ENCODE measurements around the gene DDX23. TPM values are rescaled to one million over a fixed set of nuclear protein-coding genes. Genes with fewer than 3 reads are reported as not detected.
"Not testable (repeated sequence)": the region's sequence is repeated elsewhere in the genome, so short reads cannot be mapped to it uniquely, and the experiment has no call there.

Gene DDX23
- total and polyA plus RNA-seq, 7 experiments from 2014 or later = 32.8 to 160 (median 90.9) TPM

DNA sequence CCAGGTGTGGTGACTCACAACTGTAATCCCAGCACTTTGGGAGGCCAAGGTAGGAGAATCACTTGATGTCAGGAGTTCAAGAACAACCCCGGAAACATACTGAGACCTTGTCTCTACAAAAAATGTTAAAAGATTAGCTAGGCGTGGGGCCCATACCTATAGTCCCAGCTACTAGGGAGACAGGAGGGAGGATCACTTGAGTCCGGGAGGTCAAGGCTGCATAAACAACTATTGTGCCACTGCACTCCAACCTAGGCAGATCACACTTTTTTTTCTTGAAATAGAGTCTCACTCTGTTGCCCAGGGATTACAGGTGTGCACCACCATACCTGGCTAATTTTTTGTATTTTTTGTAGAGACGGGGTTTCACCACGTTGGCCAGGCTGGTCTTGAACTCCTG, 7.6 kb upstream of the DDX23 start:
- Mint-ChIP-seq H3K36me3 (peaks cover 0 to 13% (median 4%) of the 10 kb centered on the region in 5 donors), H3K9me3 (no peaks in the 10 kb centered on the region), H3K27ac (no peak overlapping the region), H3K4me3 (no peak overlapping the region), H3K4me1 (peaks cover 0 to 12% (median 9%) of the 10 kb centered on the region in 7 donors), H3K27me3 (peaks cover 19 to 41% (median 27%) of the 10 kb centered on the region in 5 donors)
- no peak overlapping the region for H3K4me3 ChIP-seq (ENCODE audit: low read length)
- peaks cover 0 to 4% of the 10 kb centered on the region in 2 donors for H3K4me1 ChIP-seq (ENCODE audit: control insufficient read depth in 2 of 2, insufficient read depth in 2 of 2, low read length in 2 of 2)
- no peaks in the 10 kb centered on the region for H3K27me3 ChIP-seq (ENCODE audit: control insufficient read depth in 2 of 2, insufficient read depth in 2 of 2, low read length in 2 of 2)
- ATAC-seq (no peak), DNase-seq (no peak)
- ChIA-PET POLR2A (interaction anchor here (0.6 to 0.8 kb wide), 2 partner anchors 8 to 9 kb away, joined by 3 to 5 read pairs; partner anchors contain the start of gene DDX23), CTCF (interaction anchor here (0.7 to 0.9 kb wide), 2 partner anchors 133 to 411 kb away, joined by 3 to 6 read pairs; no protein-coding TSS in a partner anchor)
- no peaks in the 10 kb centered on the region for H3K9me3 ChIP-seq (ENCODE audit: control insufficient read depth in 2 of 3, low read length in 3 of 3)
- no peak overlapping the region for H3K27ac ChIP-seq (ENCODE audit: low read depth, low read length)
- no peaks in the 10 kb centered on the region for H3K36me3 ChIP-seq (ENCODE audit: control insufficient read depth in 2 of 3, insufficient read depth in 3 of 3, low read length in 3 of 3)
- intact Hi-C loops (cut with micrococcal nuclease) = no loop called here

DNA sequence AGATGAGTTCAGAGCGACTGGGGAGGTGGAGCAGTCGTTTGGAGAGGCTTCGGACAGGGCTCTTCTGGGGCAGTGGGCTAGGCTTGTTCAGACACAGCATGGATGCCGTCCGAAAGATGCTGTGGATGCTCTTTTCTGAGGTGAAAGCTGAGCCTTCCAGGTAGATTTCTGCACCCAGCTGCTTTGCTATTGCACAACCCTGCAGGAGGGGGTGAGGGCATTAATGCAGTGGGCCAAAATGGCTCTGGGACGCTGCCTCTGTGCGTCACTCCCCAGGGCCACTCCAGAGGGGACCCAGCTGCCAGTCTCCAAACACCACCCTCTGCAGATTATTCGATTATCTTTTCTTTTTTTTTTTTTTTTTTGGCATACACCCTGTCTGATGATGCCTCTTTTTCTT, 6.1 kb upstream of the DDX23 start:
- no peaks in the 10 kb centered on the region for H3K36me3 ChIP-seq (ENCODE audit: control insufficient read depth in 2 of 3, insufficient read depth in 3 of 3, low read length in 3 of 3)
- peaks cover 0 to 1% of the 10 kb centered on the region in 2 donors for H3K4me1 ChIP-seq (ENCODE audit: control insufficient read depth in 2 of 2, insufficient read depth in 2 of 2, low read length in 2 of 2)
- no peaks in the 10 kb centered on the region for H3K27me3 ChIP-seq (ENCODE audit: control insufficient read depth in 2 of 2, insufficient read depth in 2 of 2, low read length in 2 of 2)
- ChIA-PET POLR2A (no interaction called here), CTCF (interaction anchor here (1.0 kb wide), 2 partner anchors 72 to 94 kb away, joined by 3 read pairs; no protein-coding TSS in a partner anchor)
- Mint-ChIP-seq H3K27me3 (peaks cover 4 to 26% (median 13%) of the 10 kb centered on the region in 5 donors), H3K36me3 (peaks cover 0 to 13% (median 4%) of the 10 kb centered on the region in 5 donors), H3K4me3 (no peak overlapping the region), H3K4me1 (peaks cover 1 to 4% (median 3%) of the 10 kb centered on the region in 7 donors), H3K27ac (no peak overlapping the region), H3K9me3 (no peaks in the 10 kb centered on the region)
- no peak overlapping the region for H3K4me3 ChIP-seq (ENCODE audit: low read length)
- no peaks in the 10 kb centered on the region for H3K9me3 ChIP-seq (ENCODE audit: control insufficient read depth in 2 of 3, low read length in 3 of 3)
- ATAC-seq (no peak), DNase-seq (no peak)
- no peak overlapping the region for H3K27ac ChIP-seq (ENCODE audit: low read depth, low read length)
- intact Hi-C loops (cut with micrococcal nuclease) = no loop called here

DNA sequence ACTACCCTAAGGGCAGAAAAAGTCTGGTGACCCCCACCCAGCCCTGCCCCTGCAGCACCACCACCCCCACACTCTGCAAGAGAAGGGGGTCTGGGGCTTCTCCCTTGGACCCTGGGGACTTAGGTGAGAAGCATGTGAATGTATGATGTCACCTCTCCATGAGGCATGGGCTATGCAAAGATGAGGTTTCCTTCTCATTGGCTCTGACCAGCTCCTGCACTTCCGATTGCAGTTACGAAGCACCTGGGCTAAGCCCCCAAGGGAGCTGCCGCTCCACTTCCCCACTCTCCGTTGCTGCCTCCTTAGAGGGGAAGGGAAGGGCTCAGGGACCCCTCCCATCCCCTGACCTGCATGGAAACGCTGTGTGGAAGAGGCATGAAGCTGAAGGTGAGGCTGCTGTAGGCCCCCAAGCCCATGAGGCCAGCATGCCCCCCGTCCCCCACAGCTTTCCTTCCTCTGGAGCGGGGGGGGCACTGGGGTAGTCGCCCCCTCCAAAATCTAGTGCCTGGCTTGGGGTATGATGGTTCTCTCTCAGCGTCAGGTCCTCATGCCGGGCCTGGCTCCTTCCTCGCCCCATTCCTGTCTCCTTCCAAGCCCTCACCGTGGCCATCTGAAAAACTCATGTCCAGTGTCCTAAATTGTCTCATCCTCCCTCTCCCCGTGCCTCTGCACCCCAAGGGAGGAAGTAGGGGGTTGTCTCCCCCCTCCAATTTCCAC, 5.5 kb upstream of the DDX23 start:
- Mint-ChIP-seq H3K9me3 (no peaks in the 10 kb centered on the region), H3K27me3 (peaks cover 0 to 19% (median 9%) of the 10 kb centered on the region in 5 donors), H3K4me1 (peaks cover 4 to 10% (median 9%) of the 10 kb centered on the region in 7 donors), H3K27ac (no peak overlapping the region), H3K36me3 (peaks cover 0 to 13% (median 4%) of the 10 kb centered on the region in 5 donors), H3K4me3 (no peak overlapping the region)
- CTCF ChIA-PET = interaction anchor here (0.7 to 1.0 kb wide), 3 partner anchors 73 to 1057 kb away, joined by 3 read pairs; no protein-coding TSS in a partner anchor
- DNase-seq (no peak), ATAC-seq (no peak)
- intact Hi-C loops (cut with micrococcal nuclease) = no loop called here
- Histone ChIP-seq H3K27me3 (ENCODE audit: control insufficient read depth in 2 of 2, insufficient read depth in 2 of 2, low read length in 2 of 2) (no peaks in the 10 kb centered on the region), H3K4me1 (ENCODE audit: control insufficient read depth in 2 of 2, insufficient read depth in 2 of 2, low read length in 2 of 2) (peaks cover 4 to 7% of the 10 kb centered on the region in 2 donors), H3K4me3 (ENCODE audit: low read length) (no peak overlapping the region), H3K27ac (ENCODE audit: low read depth, low read length) (no peak overlapping the region), H3K36me3 (ENCODE audit: control insufficient read depth in 2 of 3, insufficient read depth in 3 of 3, low read length in 3 of 3) (no peaks in the 10 kb centered on the region), H3K9me3 (ENCODE audit: control insufficient read depth in 2 of 3, low read length in 3 of 3) (no peaks in the 10 kb centered on the region)
- POLR2A ChIA-PET = no interaction called here

DNA sequence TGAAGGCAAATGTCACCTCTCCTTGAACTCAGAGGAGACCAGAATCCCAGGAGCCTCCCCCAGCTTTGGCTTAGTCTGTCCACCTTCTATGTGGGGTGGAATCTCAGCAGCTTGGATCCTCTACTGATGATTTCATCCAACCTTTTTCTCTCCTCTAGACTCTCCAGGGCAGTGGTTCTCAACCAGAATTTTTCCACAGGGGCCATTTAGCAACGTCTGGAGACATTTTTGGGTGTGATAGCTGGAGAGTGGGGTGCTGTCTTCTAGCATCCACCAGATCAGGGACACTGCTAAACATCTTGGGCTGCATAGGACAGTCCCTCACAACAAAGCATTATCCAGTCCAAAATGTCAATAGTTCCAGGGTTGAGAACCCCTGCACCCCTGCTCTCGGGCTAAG, 4.4 kb upstream of the DDX23 start:
- no peaks in the 10 kb centered on the region for H3K9me3 ChIP-seq (ENCODE audit: control insufficient read depth in 2 of 3, low read length in 3 of 3)
- peaks cover 0 to 4% (median 0%) of the 10 kb centered on the region in 3 experiments for H3K36me3 ChIP-seq (ENCODE audit: control insufficient read depth in 2 of 3, insufficient read depth in 3 of 3, low read length in 3 of 3)
- POLR2A ChIA-PET = no interaction called here
- Mint-ChIP-seq H3K9me3 (no peaks in the 10 kb centered on the region), H3K36me3 (peaks cover 0 to 9% (median 3%) of the 10 kb centered on the region in 5 donors), H3K27ac (peak overlapping the region in 1 of 9 donors; percentile 25), H3K4me1 (peaks cover 5 to 17% (median 14%) of the 10 kb centered on the region in 7 donors), H3K27me3 (peaks cover 0 to 9% (median 0%) of the 10 kb centered on the region in 5 donors), H3K4me3 (peak overlapping the region in 1 of 10 donors; percentile 38)
- DNase-seq (no peak), ATAC-seq (no peak)
- CTCF ChIA-PET = interaction anchor here (0.5 to 1.3 kb wide), 6 partner anchors 10 to 65 kb away, joined by 3 to 8 read pairs (median 4); partner anchors contain the start of gene RND1
- no peaks in the 10 kb centered on the region for H3K27me3 ChIP-seq (ENCODE audit: control insufficient read depth in 2 of 2, insufficient read depth in 2 of 2, low read length in 2 of 2)
- H3K27ac ChIP-seq (ENCODE audit: low read depth, low read length) = no peak overlapping the region
- H3K4me3 ChIP-seq (ENCODE audit: low read length) = no peak overlapping the region
- peaks cover 6 to 9% of the 10 kb centered on the region in 2 donors for H3K4me1 ChIP-seq (ENCODE audit: control insufficient read depth in 2 of 2, insufficient read depth in 2 of 2, low read length in 2 of 2)
- intact Hi-C loops (cut with micrococcal nuclease) = no loop called here

DNA sequence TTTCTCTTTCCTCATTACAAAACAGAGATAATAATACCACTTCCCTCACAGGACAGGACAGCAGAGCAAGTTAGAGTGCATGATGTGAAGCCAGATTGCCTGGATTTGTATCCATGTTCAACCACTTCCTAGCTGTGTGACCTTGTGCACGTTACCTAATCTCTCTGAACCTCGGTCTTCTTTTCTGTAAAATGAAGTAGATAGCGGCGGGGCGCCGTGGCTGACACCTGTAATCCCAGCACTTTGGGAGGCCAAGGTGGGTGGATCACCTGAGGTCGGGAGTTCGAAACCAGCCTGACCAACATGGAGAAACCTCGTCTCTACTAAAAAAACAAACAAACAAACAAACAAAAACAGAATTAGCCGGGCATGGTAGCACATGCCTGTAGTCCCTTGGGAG, 3.0 kb upstream of the DDX23 start:
- H3K9me3 ChIP-seq (ENCODE audit: control insufficient read depth in 2 of 3, low read length in 3 of 3); H3K27me3 ChIP-seq (ENCODE audit: control insufficient read depth in 2 of 2, insufficient read depth in 2 of 2, low read length in 2 of 2); DNase-seq; H3K9me3 Mint-ChIP-seq; H3K4me3 ChIP-seq (ENCODE audit: low read length); H3K36me3 Mint-ChIP-seq; H3K27ac ChIP-seq (ENCODE audit: low read depth, low read length); ATAC-seq; H3K36me3 ChIP-seq (ENCODE audit: control insufficient read depth in 2 of 3, insufficient read depth in 3 of 3, low read length in 3 of 3); H3K27me3 Mint-ChIP-seq; H3K4me3 Mint-ChIP-seq; POLR2A ChIA-PET: not testable (repeated sequence)
- intact Hi-C loops (cut with micrococcal nuclease) = loop anchor here (5.0 kb wide), 4 partner anchors 202 to 1907 kb away; partner anchors contain the start of genes ATF1 (in 1 of the 2), LMBR1L (in 1 of the 2) and TUBA1B (in 1 of the 2)
- Mint-ChIP-seq H3K4me1 (peaks cover 19 to 31% (median 27%) of the 10 kb centered on the region in 7 donors), H3K27ac (peak overlapping the region in 1 of 9 donors; percentile 43)
- peaks cover 18 to 20% of the 10 kb centered on the region in 2 donors for H3K4me1 ChIP-seq (ENCODE audit: control insufficient read depth in 2 of 2, insufficient read depth in 2 of 2, low read length in 2 of 2)
- CTCF ChIA-PET = interaction anchor here (0.7 to 4.1 kb wide), 5 partner anchors 11 to 60 kb away, joined by 3 to 78 read pairs (median 5); partner anchors contain the start of gene RND1

DNA sequence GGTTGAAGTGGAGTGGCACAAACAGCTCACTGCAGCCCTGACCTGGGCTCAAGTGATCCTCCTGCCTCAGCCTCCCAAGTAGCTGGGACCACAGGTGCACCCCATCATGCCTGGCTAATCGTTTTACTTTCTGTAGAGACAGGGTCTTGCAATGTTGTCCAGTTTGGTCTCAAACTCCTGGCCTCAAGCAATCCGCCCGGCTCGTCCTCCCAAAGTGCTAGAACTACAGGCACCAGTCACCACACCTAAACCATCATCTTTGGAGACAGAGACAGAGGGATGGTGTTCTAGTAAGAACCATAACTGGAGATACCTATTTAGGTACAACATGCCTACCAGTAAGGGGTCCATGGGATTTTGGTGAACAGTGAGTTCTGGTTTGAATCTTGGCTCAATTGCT, 2.5 kb upstream of the DDX23 start:
- intact Hi-C loops (cut with micrococcal nuclease) = loop anchor here (5.0 kb wide), 4 partner anchors 203 to 1908 kb away; partner anchors contain the start of genes ATF1 (in 1 of the 2), LMBR1L (in 1 of the 2) and TUBA1B (in 1 of the 2)
- Histone ChIP-seq H3K4me1 (ENCODE audit: control insufficient read depth in 2 of 2, insufficient read depth in 2 of 2, low read length in 2 of 2) (peaks cover 18 to 24% of the 10 kb centered on the region in 2 donors), H3K27ac (ENCODE audit: low read depth, low read length) (no peak overlapping the region), H3K27me3 (ENCODE audit: control insufficient read depth in 2 of 2, insufficient read depth in 2 of 2, low read length in 2 of 2) (no peaks in the 10 kb centered on the region), H3K36me3 (ENCODE audit: control insufficient read depth in 2 of 3, insufficient read depth in 3 of 3, low read length in 3 of 3) (peaks cover 5 to 12% (median 6%) of the 10 kb centered on the region in 3 experiments), H3K4me3 (ENCODE audit: low read length) (no peak overlapping the region), H3K9me3 (ENCODE audit: control insufficient read depth in 2 of 3, low read length in 3 of 3) (no peaks in the 10 kb centered on the region)
- DNase-seq (no peak), ATAC-seq (no peak)
- H3K4me1 Mint-ChIP-seq = peaks cover 24 to 36% (median 31%) of the 10 kb centered on the region in 7 donors
- H3K4me3 Mint-ChIP-seq = no peak overlapping the region
- CTCF ChIA-PET = interaction anchor here (2.1 to 4.1 kb wide), 5 partner anchors 11 to 83 kb away, joined by 5 to 78 read pairs (median 36); partner anchors contain the start of gene RND1
- POLR2A ChIA-PET = no interaction called here
- H3K36me3 Mint-ChIP-seq = peaks cover 4 to 10% (median 9%) of the 10 kb centered on the region in 5 donors
- no peak overlapping the region for H3K27ac Mint-ChIP-seq
- no peaks in the 10 kb centered on the region for H3K9me3 Mint-ChIP-seq
- no peaks in the 10 kb centered on the region for H3K27me3 Mint-ChIP-seq

Data from naive thymus-derived CD4-positive, alpha-beta T cell (primary cell).